HG03457 (cell line): ENCODE measurements around the gene SLC38A11.
"Not testable (repeated sequence)": the region's sequence is repeated elsewhere in the genome, so short reads cannot be mapped to it uniquely, and the experiment has no call there.

Experiments used
- ATAC-seq: cut with Tn5 transposase; IDR thresholded peaks from one replicate; pipeline ENCODE4 v1.9.1; 2021; ENCODE audit warnings: moderate number of reproducible peaks; ENCODE audit not compliant: unreplicated experiment

Gene SLC38A11

DNA sequence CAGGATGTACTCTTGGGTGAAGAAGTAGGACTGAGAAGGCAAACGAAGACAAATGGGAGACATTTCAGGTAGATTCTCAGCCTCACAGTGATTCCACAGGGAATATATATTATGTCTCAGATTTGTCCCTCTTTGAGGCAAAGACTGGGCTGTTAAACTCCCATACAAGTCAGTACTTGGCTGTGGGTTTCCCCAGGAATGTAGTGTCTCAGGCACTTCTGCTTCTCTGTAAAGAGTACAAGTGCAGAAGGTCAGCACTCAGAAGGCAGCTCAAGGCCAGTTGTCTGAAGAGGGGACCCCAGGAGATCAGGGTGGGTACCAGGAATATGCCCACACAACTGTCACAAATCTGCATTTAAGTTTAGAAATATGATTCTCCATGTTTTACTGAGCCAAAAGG lies 73.8 kb downstream of the SLC38A11 start:
- ATAC-seq, result no peak

GRCh38 chr2:164879901-164880535 lies 75.3 kb downstream of the SLC38A11 start:
- no peak for ATAC-seq

GRCh38 chr2:164877927-164878326 lies 77.4 kb downstream of the SLC38A11 start:
- no peak for ATAC-seq

DNA sequence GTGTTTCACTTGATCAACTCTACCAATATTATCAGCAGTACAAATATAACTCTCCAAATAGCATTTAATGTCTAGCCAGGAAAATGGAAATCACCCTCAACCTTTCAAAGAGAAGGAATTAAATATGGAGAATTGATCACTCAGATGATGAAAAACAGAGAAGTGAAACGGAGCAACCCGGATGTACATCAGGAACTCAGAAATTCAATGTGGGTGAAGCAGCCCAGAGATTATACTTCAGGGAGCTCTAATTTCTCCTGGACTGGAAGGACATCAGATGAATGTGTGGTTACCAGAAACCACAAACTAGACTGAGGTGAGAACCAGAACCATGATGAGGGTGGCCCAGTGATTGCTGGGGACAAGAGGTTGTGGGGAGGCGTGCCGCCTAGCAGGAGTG lies 78.2 kb downstream of the SLC38A11 start:
- ATAC-seq, result no peak

- no peak for ATAC-seq
These were observed 79.8 kb downstream of the SLC38A11 start for GRCh38 chr2:164875334-164876205.

DNA sequence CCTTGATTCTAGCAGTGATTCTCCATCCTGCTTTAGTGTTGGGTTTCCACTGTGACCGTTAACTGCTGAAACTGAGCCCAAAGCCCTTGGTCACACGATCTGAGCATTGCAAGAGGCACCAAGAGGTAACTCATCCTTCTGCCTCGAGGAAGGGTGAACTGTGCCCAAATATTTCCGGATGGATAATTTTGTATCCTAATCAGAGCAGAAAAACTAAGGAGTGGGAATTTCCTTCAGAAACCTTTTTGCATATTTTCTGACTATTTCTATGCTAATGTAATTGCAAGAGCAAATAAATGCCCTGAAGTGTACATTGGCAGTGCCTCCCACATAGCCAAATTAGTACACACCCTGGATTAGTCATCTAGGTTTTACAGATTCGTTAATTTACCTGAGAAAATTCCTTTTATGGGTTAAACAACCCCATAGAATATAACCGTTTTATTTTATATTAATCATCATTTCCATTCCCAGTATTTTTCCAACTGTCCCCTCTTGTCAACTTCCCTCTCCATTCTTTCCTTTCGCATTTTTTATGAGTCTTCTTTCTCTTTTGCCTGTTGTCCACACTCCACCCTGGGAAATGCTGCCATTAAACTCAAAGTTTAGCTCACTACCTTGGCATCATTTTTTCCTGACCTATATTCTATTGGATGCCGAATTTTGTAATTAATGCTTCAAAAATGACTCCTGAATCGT lies 82.0 kb downstream of the SLC38A11 start:
- no peak for ATAC-seq

- ATAC-seq, result no peak
These were observed 83.9 kb downstream of the SLC38A11 start for GRCh38 chr2:164871404-164871803.

- ATAC-seq, result no peak
These were observed 85.9 kb downstream of the SLC38A11 start for GRCh38 chr2:164869420-164869772.

DNA sequence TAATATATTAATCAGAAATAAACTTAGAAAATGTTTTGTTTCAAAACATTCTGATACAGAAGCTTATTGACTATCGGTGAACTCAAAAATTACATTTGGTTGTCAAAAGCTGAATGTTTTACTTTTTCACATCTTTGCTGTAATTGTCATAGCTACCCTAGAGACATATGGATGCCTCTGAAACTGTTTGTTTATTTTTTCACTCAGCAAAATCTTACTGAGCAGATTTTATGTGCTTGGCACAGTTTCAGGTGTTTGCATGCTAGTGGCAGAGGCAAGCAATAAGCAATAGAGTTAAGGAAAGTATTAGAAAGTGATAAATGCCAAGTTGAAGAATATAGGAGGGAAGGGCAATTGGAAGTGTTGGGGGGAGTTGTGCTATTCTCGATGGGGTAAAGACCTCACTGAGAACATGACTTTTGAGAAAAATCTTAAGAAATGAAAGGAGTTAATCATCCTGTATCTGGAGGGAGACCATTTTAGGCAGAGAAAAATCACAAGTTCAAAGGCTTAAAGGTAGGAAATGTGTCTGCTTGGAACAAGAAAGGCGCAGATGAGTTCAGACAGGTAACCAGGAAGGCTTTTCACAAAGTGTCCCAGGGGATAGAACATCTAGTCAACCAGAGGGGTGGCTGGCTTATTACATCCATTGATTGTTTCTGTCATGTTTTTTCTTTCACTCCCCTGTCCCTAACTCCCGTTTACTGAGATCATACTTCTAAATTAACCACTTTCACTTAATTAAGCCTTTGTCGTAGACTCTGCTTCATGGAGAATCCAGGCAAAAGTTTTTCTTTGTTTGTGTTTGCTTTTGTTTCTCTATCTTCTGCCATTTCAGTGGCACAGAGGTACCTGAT lies 86.5 kb downstream of the SLC38A11 start:
- no peak for ATAC-seq

- no peak for ATAC-seq
These were observed 87.4 kb downstream of the SLC38A11 start for GRCh38 chr2:164867779-164868397.

DNA sequence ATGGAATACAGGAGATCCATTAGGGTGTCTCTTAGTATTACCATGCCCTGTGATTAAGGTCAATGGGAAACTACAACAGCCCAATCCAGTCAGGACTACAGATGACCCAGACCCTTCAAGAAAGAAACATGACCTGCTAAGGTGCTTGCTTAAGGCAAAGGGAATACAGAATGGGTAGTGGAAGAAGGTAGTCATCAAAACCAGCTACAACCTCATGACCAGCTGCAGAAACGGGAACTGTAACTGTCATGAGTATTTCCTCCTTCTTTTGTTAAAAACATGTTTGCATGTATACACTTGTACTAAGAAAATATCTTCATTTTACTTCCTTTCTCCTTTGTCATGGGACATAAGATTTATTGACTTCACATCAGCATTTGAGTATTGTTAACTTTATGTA lies 88.9 kb downstream of the SLC38A11 start:
- ATAC-seq, result not testable (repeated sequence)

- ATAC-seq, result no peak
These were observed 94.7 kb downstream of the SLC38A11 start for GRCh38 chr2:164860694-164861042.

DNA sequence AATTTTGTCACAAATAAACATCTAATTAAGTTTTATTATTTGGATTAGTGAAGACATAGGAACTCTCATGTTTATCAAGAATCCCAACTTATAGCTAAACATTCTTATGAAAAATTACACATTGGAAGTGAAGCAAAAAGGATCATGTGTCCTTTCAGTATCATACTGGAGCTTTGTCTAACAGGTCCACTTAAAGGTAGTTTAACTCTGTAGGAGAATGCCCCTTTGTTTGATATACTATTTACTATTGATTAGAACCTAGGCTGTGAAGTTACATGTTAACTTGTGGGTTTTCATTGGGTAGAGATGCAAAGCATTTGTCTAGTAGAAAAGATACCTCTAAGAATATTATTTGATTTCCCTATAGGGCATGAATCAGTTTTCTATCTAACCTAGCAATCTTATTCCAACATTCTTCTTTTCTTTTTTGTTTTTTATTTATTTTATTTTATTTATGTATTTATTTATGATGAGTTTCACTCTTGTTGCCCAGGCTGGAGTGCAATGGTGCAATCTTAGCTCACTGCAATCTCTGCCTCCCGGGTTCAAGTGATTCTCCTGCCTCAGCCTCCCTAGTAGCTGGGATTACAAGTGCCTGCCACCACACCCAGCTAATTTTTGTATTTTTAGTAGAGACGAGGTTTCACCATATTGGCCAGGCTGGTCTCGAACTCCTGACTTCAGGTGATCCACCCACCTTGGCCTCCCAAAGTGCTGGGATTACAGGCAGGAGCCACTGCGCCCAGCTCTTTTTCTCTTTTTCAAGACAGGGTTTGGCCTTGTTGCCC lies 95.2 kb downstream of the SLC38A11 start:
- ATAC-seq, result not testable (repeated sequence)

DNA sequence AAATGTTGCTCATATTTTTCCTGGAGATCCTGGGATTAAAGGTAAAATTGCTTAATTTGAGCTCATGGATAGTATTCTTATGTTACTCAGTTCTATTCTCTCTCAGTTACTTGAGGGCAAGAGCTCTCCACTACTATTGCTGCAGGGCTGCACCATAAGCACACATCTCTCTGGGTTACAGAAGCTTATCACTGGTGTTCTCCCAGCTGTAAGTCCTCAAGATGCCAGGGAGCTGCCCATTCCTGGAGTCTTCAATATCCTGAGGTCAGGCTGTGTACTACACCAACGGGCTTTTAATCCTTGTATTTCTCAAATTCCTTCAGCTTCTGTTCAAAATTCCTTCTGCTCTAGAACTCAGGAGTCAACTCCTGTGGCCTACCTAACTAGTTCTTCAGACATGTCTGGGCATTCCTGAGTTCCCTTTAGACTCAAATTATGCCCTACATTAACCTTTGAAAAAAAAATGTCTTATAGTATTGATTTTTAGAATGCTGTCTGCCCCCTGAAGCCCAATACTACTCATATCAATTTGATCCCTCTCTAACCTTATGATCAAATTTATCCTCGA lies 96.0 kb downstream of the SLC38A11 start:
- ATAC-seq, result no peak

DNA sequence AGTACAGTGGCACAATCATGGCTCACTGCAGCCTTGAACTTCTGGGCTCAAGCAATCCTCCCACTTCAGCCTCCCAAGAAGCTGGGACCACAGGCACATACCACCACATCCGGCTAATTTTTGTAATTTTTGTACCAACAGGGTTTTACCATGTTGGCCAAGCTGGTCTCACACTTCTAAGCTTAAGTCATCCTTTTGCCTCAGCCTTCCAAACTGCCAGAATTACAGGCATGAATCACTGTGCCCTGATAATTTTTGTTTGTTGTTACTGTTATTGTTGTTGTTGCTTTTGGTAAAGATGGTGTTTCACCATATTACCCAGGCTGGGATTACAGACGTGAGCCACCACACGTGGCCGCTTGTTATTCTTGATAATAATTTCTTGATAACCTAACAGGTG lies 103.2 kb downstream of the SLC38A11 start:
- ATAC-seq, result no peak

DNA sequence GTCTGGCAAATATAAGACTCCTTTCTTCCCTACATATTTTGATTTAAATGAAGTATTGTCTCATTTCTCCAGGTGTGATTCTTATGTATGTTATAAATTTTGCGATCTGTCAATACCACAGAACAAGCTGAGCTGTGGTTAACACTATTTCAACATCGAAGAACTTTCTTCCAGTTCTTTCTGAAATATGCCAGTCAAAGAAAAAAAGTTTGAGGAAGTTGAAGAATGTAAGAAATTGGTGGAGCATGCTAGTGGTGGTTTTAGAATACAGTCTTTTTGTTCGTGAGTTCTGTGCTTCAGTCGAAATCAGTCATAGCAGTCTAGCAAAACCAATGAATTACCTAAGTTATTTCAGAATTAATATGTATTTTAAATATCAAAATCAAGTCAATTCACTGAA lies 105.1 kb downstream of the SLC38A11 start:
- no peak for ATAC-seq

DNA sequence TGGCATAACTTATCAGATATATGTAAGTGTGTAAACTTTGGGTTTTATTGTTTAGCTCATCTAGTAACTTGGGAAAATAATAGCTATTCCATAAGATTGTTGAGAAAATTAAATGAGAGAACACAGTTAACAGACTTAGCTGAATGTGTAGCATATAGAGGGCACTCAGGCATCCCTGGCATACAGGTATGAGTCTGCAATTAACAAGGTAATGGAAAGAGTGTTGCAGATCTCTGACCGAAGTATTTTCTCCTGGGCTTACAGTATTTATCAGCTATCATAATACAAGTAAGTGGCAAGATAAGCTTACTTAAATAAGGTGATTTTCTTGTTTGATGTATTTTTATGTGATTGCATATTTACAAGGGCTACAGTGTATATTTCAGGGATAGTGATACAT lies 105.8 kb downstream of the SLC38A11 start:
- no peak for ATAC-seq

- ATAC-seq, result no peak
These were observed 107.2 kb downstream of the SLC38A11 start for GRCh38 chr2:164847981-164848741.

DNA sequence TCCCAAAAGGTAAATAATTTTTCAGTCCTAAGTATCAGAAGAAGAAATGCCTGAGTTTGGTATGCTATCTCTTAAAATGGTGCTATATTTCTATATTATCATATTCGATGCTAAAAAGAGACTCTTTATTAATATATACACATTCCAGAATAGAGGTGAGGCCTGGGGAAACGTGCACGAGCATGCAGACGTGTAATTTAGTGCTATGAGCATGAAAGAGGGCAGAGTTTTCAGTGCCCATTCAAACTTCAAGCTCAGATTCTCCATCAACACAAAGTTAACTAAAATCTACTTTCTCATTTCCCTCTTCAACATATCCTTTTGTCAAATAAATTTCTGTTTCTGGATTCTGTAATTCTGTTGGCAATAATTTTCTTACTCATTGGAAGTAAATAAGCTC lies 108.0 kb downstream of the SLC38A11 start:
- no peak for ATAC-seq
